Glomerular visceral epithelial cell (primary cell): ENCODE results near the gene BCL11A.
"Not testable (repeated sequence)": the region's sequence is repeated elsewhere in the genome, so short reads cannot be mapped to it uniquely, and the experiment has no call there.

Experiments
- DNase-seq: peaks from one replicate; pipeline ENCODE4 v3.0.0-alpha.2; 2016; ENCODE audit errors: extremely low spot score

Gene BCL11A

DNA sequence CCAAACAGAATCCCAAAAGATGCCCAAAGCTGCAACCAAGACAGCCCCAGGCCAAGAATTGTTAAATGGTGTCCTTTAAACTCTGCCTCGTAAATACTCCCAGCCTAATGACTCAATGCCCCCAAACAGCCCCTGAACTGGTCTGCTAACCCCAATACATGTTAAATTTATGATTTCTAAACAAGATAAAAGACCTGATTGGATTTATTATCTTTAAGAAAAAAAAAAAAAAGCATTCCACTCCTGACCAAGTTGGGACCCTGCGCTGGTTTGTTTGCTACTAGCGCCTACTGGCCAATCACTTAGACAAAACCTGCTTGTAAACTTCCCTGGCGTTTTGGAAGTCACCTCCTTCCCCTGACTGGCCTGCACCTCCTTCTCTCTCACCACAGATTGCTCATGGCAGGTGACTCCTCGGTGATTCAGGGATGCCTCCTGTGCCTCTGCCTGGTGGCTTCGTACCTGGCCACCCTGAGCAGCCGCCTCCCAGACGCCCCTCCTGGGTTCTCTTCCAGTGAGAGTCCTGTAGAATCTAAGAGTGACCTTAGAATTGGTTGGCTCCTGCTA, 121.3 kb downstream of the BCL11A start:
- DNase-seq = no peak

DNA sequence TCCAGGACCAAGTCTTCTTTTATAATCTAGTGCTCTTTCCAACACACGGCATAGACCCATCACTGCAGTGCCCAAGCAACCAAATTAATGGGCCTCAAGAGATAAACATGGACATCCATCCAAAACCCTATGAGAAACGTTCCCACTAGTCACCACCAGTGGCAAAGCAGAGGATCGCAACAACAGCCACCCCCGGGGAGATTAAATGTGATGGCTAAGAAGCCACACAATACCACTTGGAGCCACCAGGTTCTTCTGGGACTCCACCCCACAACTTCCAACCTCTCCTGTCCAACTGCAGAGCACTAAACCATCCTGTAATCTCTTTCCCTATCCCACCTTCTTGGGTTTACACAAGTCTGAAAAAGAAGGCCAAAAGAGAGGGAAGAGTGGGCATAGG, 123.8 kb downstream of the BCL11A start:
- DNase-seq = no peak

DNA sequence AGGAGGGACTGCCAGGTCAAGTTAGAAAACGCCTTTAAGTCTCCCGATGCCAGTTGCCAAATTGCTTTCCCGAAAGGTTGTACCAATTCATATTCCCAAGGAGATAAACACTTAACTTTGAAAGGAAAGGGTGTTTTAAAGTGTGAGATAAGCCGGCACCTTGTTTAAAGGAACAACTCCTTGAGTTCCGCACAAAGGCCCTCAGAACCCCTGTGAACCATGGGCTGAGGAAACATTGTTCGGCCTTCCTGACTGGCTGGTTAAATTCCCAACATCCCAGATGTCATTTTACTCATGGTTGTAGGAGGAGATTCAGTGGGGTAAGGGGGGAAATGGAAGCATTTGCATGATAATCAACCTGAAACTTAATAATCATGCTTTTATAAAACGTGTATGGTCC, 126.6 kb downstream of the BCL11A start:
- no peak for DNase-seq

DNA sequence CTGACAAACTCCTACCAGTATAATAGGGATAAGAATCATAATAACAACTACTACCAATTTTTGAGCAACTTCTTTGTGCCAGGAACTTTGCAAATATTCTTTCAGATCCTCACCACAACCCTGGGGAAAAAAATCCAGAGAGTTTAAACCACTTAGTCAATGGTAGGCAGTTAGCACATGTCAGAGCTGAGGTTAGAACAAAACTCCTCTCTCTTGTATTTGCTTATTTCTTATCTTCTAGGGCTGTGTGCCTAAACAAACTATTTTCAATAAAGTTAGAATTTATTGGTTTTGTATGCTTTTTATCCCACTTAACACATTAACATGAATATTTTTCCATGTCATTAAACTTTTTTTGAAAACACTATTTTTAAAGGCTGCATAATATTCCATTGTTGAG, 127.1 kb downstream of the BCL11A start:
- no peak for DNase-seq

DNA sequence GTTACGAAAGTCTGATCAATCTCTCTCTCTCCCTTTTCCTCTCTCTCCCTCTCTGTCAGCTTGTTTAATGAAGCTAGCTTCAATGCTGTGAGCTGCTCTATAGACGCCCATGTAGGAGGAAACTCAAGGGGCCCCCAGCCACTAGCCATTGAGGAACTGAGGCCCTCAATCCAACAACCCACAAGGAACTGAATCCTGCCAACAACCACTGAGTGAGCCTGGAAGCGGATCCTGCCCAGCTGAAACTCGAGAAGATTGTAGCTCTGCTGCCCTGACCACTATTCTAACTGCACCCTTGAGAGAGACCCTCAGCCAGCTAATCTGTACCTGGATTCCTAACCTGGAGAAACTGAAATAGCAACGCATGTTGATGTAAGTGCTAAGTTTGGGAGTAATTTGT, 129.2 kb downstream of the BCL11A start:
- DNase-seq = no peak

DNA sequence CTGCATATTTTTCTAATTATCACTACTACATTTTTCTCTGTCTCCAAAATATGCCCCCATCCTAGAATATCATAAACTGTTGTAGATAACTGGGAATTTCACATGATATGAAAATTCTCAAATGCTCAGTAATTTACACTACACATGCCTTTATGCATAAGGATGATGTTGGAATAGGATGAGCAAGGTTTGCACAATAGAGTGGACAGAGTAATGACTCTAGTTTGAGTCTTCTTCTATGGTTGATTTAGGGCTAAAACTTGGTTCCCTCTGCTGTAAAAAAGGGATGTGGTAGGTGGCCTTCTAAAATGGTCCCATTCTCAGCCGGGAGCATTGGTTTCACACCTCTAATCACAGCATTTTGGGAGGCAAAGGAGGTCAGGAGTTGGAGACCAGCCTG, 129.9 kb downstream of the BCL11A start:
- no peak for DNase-seq

DNA sequence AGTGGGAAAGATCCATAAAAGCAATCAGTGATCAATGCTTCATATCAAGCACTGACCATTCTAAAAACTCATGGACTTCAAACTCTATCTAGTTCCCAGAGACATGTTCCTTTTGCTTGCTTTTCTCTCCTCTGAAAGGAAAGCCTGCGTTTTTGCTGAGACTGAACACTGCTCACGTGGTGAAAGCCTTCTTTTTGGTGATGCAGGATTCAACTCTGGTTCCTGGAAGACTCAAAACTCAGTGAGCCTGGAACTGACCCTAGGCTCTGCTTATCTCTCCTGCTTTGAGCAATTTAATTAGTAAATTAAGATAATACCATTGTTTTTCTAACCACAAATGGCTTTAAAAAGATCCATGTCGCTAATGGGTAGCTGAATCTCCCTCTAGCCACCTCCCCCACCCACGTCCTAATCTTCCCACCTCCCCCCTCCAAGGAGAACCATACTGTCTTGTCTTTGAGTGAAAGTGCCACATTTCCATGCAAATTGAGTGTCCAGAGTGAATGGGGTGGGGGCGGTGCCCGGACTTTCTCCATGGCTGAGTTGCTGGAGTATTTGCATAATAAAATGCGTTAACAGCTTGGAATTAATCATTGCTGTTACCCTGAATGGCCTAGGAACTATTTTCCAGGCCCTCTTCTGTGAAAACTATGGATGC, 130.5 kb downstream of the BCL11A start:
- no peak for DNase-seq

DNA sequence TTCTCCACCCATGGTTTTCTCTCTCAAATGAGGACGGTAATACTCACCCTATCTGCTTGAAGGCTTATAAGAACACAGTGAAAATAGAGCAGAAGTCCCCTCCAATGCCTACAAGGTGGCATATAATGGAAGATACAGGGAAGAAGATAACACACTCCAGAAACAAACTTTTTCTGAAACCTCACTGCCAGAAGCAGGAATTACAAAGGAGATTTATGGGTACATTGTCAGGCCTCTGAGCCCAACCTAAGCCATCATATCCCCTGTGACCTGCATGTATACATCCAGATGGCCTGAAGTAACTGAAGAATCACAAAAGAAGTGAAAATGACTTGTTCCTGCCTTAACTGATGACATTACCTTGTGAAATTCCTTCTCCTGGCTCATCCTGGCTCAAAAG, 136.2 kb downstream of the BCL11A start:
- not testable (repeated sequence) for DNase-seq

DNA sequence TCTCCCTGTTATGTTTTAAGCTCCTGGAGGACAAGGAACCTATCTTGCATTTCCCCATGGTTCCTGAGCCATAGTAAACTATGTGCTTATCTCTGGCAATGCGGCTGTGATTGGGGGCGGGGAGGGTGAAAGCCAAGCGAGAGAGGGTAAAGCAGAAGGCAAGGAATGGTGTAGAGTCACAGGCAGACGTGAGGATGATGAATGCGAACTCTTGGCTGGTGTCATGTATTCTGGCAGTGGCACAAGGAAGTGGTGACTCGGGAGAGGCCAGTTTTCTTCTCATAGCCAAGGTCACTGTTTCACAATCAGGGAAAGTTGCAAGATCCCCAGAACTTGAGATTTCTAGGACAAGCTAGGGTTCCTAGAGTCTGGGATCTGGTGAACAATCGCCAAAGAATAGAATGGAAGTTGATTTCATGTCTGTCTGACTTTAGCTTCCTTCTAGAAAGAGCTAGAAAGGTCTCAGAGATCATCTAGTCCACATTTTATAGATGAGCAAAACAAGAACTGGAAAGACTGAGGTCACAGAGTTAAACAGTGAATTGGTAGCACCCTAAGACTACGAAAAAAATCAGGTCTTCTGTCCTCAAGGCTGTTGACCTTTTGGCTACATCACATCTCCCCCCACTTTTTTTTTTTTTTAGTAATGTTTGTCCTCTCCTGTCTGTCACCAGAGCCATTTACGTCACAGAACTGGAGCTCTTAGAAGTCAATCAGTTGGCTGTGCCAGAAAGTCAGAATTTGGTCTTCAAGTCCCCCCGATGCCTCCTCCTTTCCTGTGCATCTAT, 137.0 kb downstream of the BCL11A start:
- DNase-seq = no peak

DNA sequence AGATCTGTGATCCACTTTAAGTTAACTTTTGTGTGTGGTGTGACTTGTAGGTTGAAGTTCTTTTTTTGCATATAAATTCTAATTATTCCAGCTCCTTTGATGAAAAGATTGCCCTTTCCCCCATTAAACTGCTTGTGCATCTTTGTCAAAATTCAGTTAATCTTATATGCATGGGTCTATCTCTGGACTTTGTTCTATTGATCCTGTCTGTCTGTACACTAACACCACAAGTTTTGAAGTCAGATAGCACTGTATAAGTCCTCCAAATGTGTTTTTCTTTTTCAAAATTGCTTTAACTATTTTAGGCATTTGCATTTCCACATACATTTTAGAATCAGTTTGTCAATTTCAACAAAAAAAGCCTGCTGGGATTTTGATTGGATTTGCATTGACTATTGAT, 137.6 kb downstream of the BCL11A start:
- no peak for DNase-seq

DNA sequence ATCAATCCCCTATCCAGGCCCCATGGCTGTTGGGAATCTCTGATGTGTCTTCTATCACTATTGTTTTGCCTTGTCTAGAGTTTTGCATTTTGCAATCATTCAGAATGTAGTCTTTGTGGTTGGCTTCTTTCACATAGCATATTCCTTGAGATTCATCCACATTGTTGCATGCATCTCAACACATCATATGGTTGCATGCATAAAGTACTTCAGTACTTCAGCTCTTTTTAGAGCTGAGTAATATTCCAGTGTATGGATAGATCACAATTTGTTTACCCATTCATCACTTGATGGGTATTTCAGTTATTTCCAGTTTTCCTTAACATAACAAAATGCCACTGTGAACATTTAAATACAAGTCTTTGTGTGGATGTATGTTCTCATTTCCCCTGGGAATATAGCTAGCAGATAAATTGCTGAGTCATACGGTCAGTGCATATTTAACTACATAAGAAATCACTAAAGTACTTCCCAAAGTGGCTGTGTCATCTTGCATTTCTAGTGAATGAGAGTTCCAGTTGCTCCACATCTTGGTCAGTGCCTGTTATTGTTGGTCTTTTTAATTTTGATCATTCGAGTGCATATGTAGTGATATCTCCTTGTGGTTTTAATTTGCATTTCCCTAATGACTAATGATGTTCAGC, 138.8 kb downstream of the BCL11A start:
- DNase-seq = no peak

DNA sequence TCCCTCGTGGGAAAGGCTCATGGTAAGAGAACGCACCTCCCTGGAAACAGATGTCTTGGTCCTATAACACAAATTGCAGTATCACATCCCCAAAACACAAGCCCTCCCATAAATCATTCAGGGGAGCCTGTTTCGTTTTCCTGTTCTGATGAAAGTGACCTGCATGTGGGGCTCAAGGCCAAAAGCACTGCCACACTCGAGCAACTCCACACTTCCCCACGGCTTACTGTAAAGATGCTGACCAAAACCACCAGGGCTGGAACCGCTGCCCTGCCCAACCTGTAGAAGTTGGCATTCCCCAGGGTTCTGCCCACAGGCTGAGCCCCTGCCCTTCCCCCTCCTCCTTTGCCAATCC, 139.7 kb downstream of the BCL11A start:
- DNase-seq = no peak

DNA sequence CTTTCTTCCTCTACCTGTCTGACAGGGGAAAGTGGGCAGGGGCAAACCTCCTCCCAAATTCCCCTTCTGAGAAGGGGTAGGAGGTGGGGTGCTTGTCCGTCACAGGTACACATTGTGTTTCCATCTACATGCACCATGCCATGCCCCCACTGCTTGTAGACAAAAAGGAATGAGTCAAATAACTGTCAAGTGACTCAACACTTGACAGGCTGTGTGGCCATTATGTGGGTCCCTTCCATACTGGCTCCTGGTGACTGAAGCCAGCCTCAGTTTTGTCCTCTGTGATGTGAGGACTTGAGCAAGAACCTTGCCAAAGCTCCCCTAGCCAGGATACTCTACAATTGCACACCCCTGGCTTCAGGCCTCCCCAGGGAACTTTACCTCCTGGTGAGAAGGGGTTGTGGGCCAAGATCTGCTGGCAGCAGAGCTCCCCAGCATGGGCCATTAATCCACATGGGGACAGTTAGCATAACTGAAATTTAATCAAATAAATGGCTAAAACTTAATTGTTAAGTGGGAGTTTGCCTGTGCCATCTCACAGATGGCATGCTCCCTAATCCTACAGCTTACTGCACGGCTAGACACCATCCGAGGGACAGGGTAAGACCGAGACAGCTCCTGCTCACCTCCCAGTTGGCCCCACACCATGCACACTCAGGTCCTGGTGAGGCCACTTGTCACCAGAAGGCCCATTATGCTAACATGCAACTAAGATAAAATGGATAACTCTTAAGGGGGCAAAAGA, 140.2 kb downstream of the BCL11A start:
- no peak for DNase-seq

DNA sequence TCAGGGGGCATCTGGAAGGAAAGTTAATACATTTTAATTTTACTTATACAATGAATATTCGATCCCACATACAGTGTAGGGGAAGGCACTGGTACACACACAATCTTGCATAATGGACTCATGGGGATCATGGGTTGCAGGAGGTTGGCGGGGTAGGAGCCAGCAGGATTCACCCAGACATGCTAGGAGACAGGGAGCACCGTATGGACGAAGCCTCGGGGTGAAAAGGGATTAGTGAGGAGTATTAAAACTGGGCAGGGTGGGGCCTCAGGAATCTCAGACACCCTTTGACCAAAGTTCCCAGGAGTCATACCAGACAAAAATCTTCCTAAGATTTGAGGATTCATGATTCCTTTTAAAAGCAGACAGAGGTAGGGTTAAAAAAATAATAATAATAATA, 140.8 kb downstream of the BCL11A start:
- DNase-seq = no peak

DNA sequence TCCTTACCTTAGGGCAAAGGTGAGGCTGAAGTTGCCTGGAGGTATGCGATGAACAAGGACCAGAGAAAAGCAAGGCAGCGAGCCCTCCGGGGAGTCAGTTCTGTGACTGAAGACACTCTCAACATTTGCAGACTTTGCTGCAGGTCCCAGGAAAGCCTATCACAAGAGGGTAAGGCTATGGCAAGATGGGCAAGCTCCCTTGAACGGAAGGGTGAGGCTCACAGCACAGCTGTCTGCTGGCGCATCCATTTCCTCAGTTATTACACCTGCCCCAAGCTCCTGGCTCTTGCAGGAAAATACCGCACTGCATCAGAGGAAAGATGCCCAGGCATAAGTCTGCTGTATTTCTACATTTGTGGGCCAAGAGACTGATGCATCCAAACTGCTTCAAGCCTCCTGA, 141.4 kb downstream of the BCL11A start:
- DNase-seq = no peak

DNA sequence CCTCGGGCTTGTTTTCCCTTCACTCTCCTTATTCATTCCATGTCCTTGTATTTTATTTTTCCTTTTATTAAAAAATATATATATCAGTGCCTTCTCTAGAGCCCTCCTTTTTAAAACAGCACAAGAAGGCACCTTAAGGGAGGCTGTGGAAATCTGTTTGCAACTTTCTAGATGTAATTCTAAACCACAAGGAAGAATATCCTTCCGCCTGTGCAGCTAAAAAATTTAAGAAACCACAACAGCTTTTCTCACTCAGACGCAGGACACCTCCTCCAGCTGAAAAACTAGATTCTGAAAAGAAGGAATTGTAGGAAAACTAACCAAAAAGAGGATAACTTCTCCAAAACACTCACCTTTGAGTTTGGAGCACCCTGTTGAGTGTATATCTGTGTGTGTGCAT, 142.2 kb downstream of the BCL11A start:
- DNase-seq = no peak

DNA sequence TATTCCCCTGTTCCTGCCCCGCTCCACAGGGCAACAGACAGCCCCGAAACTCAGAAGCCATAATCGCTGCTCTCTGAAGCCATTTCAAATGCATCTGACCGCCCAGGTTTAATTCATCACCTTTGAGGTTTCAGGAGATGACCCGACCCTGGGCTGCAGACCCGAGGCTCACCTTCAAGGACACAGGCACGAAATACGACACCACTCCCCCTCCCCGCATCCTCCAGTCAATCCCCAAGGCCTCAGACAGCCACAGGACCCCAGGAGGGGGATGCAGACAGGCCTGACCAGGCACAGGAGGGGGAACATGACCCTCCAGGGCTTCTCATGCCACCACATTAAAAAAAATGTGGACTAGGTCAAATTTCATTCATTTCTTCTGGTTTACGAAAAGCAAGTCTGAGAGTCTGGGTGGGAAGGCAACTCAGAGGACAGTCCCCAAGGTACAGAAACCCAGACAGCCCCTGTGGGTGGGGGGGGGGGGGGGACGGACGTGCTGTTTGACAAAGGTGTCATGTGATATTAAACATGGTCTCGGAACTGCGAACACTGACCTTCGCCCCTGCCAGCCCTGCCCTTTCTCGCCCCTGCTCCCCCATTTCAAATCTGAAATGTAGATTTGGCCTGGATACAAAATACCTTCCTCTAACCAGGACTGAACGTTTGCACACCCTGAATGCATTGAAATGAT, 142.9 kb downstream of the BCL11A start:
- no peak for DNase-seq

DNA sequence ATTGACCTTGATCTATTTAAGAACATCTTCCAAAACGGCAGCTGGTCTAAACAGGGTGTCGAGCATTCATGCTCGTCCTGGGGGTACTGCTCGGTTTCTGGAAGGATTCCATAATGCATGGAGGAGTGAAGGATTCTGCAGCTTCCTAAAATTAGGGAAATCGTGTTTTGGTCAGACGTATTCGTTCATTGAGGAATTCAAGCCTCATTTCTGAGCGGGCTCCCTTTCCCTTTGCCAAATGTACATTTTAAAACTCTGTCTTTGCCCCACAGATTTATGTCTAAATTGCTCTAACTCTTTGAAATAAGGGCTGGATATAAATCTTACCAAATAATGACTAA, 144.0 kb downstream of the BCL11A start:
- DNase-seq = no peak

DNA sequence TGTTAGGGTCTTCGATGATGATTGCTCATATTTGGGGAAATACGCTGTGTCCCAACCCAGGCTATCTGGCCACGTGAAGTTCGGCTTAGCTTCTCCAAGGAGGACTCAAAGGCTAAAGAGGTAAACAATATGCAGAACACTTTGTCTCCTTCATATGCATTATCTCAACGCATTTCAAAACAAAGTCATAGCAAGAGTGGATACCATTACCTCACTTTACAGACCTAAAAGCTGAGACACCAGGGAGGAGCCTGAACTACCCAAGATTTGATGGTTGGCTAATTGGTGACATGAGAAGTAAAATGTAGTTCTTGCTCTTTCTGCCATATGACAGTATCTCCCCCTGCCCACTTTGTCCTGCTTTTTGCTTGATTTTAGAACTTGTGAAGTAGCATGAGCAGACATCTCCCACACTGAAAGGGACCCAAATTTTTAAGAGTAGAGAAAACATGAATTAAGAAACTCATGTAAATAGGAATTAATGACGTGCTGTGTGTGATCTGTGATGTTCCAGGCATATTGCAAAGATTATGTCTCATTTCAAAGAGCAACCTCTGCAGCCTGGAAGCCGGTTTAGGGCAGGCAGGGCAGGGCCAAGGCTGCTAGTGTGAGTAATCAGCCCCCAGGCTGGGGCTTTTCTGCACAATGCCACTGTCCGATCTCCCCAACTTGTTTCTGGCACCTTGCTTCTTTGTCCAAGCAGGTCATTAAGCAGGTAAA, 144.5 kb downstream of the BCL11A start:
- no peak for DNase-seq

DNA sequence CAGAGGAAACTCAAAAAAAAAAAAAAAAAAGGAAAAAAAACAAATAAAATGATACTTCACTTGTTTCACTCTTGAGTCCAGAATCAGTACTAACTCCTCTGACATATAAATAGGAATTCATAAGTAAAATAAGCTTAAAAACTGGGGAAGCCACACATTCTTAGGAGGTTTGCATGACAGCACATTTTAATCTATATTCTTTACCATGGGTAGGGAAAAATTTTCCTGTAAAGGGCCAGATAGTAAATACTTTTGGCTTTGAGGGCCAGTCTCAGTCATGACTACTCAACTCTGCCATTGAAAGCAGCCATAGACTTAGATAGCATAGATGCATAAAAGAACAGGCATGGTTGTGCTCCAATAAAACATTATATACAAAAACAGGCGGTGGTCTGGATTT, 145.2 kb downstream of the BCL11A start:
- DNase-seq = no peak

DNA sequence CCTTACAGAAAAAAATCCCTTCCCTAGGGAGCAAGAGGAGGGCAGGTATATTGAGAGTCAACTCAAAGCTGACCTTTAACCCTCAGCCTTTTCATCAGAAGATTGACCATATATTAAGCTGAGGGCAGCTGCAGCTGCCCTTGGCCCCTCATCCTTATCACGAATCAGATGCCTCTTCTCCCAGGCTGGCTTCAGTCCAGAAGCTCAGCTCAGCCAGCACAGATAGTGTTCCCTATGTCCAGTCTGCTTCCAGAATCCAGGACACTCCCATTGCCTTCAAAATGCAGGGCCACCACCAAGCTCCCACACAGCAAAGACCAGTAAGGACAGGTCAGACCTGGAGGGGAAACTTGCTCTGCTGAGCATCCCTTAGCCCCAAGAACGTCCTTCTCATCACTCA, 146.1 kb downstream of the BCL11A start:
- DNase-seq = no peak
